GM12878 (cell line): ENCODE results near the gene UBE2F. TPM values are rescaled to one million over a fixed set of nuclear protein-coding genes. Genes with fewer than 3 reads are reported as not detected.

Source experiments
- EP300 ChIP-seq, 2 experiments: fragments of 150-350 bp in 1 of 2; IDR thresholded peaks; 2 replicates each; pipeline ENCODE4 v1.6.1; 2011 to 2012; ENCODE audit warnings: low read depth in 2 of 2, low read length in 2 of 2, borderline replicate concordance in 1 of 2, improper control_type of control experiment in 1 of 2, inconsistent platforms in 1 of 2; ENCODE audit not compliant: control insufficient read depth in 1 of 2
- ESRRA ChIP-seq: IDR thresholded peaks from 2 replicates; pipeline ENCODE4 v1.6.1; 2012; ENCODE audit warnings: mild to moderate bottlenecking, low read length, improper control_type of control experiment
- EZH2 ChIP-seq: IDR thresholded peaks from 2 replicates; pipeline ENCODE4 v1.6.1; 2012; ENCODE audit warnings: low read depth, mild to moderate bottlenecking, control low read depth, inconsistent platforms, low read length, borderline replicate concordance; ENCODE audit not compliant: control insufficient read depth
- JUND ChIP-seq: IDR thresholded peaks from 2 replicates; pipeline ENCODE4 v1.6.1; 2012; ENCODE audit warnings: low read depth, mild to moderate bottlenecking, low read length, improper control_type of control experiment, moderate library complexity
- KAT2A ChIP-seq: conservative IDR thresholded peaks from 2 replicates; pipeline ENCODE4 v1.6.1; 2011; ENCODE audit warnings: low read depth, low read length; ENCODE audit not compliant: control insufficient read depth
- NFYB ChIP-seq: IDR thresholded peaks from 2 replicates; pipeline ENCODE4 v1.6.1; 2011; ENCODE audit warnings: low read depth, mild to moderate bottlenecking, low read length, improper control_type of control experiment, moderate library complexity; ENCODE audit not compliant: insufficient read depth
- RAD51 ChIP-seq: fragments of 450-650 bp; IDR thresholded peaks from 2 replicates; pipeline ENCODE4 v1.6.1; 2016; ENCODE audit warnings: moderate library complexity, mild to moderate bottlenecking, inconsistent platforms
- RFX5 ChIP-seq: IDR thresholded peaks from 2 replicates; pipeline ENCODE4 v1.6.1; 2011; ENCODE audit warnings: low read depth, low read length, improper control_type of control experiment
- SMARCA5 ChIP-seq: fragments of 450-650 bp; IDR thresholded peaks from 2 replicates; pipeline ENCODE4 v1.6.1; 2017; ENCODE audit warnings: mild to moderate bottlenecking
- SREBF1 ChIP-seq: IDR thresholded peaks from 2 replicates; pipeline ENCODE4 v1.6.1; 2012; ENCODE audit warnings: mild to moderate bottlenecking, low read length
- STAT3 ChIP-seq: IDR thresholded peaks from 2 replicates; pipeline ENCODE4 v1.6.1; 2011; ENCODE audit warnings: low read depth, low read length, improper control_type of control experiment
- SUZ12 ChIP-seq: fragments of 200-600 bp; sonication (generic); IDR thresholded peaks from one replicate; pipeline ENCODE4 v1.6.1; 2018; ENCODE audit warnings: antibody characterized with exemption, mild to moderate bottlenecking; ENCODE audit not compliant: unreplicated experiment
- TCF3 ChIP-seq: IDR thresholded peaks from 2 replicates; pipeline ENCODE4 v1.6.1; 2012; ENCODE audit warnings: low read depth, mild to moderate bottlenecking, low read length, borderline replicate concordance; ENCODE audit not compliant: insufficient read depth
- ZNF207 ChIP-seq: fragments of 450-650 bp; IDR thresholded peaks from 2 replicates; pipeline ENCODE4 v1.6.1; 2014; ENCODE audit warnings: antibody characterized with exemption, mild to moderate bottlenecking, borderline replicate concordance
- polyA plus RNA-seq, 11 experiments: library from polyadenylated mRNA; depleted of rRNA in 4 of 11; unstranded in 6 of 11; stranded (reverse) in 5 of 11; fragments of >200 nt; fragmentation: Nextera tagmentation in 4 of 11; fragmentation: Illumina TruSeq in 1 of 11; extraction: Ambion mirVana in 4 of 11; extraction: Trizol in 1 of 11; gene quantifications; 1 replicate in 1 of 11; 2 replicates in 10 of 11; pipeline versions ENCODE4 v1.2.1 to v1.2.3, GENCODE V29; 2011 to 2016; ENCODE audit warnings: inconsistent platforms in 2 of 11, missing spikeins in 2 of 11, low read depth in 1 of 11
- total RNA-seq, 4 experiments: library from RNA; depleted of rRNA in 3 of 4; stranded (reverse); fragments of >200 nt in 3 of 4; fragmentation: Illumina TruSeq in 1 of 4; extraction: Trizol in 1 of 4; gene quantifications; 2 replicates each; pipeline versions ENCODE4 v1.2.1 to v1.2.3, GENCODE V29; 2013 to 2021
- TF ChIP-seq, protein P1 (sequence below): fragments of 450-650 bp; IDR thresholded peaks from 2 replicates; pipeline ENCODE4 v1.6.1; 2017; ENCODE audit warnings: mild to moderate bottlenecking, low read depth, inconsistent platforms; ENCODE audit not compliant: poor library complexity, severe bottlenecking
- TF ChIP-seq, protein P2 (sequence below): fragments of 450-650 bp; formaldehyde crosslinking; IDR thresholded peaks from 2 replicates; pipeline ENCODE4 v1.5.0; 2022; ENCODE audit warnings: mild to moderate bottlenecking, missing genetic modification characterization
- TF ChIP-seq, protein P3 (sequence below): IDR thresholded peaks from 2 replicates; pipeline ENCODE4 v1.6.1; 2012; ENCODE audit warnings: improper control_type of control experiment, low read depth, low read length; ENCODE audit not compliant: insufficient replicate concordance

The UBE2F gene
- total and polyA plus RNA-seq, 10 of the 15 experiments (the other 5 are each of a cell fraction or from before 2014, with no cell fraction given): 12.3 to 64.4 (median 31.5) TPM

DNA sequence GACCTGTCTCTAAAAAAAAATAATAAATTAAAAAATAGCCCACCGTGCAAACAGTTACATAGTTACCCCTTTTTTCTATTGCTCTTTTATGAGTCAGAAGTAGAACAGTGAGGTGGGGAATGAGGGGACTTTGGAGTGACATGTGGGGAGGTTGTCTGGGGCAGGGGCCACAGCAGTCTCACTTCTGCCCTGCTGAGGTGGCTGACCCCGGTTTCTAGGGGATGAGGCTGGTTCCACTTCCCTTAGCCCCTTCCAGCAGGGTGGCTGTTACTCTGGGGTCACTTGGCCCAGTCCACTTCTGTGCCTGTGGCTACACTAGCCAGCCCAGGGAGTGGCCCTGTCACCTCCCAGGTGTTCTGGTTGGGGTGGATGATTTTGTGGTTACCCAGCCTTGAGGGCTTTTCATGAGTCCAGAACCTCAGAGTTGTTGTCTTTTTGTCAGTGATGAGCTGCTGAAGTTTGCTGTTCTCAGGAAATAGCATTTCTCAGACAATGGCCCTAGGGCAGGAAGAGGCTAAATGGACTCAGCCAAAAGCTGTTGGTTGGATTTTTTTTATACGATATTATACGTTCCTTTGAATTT is 66.0 kb downstream of the UBE2F start (continued):
- TF ChIP-seq, protein P1, sequence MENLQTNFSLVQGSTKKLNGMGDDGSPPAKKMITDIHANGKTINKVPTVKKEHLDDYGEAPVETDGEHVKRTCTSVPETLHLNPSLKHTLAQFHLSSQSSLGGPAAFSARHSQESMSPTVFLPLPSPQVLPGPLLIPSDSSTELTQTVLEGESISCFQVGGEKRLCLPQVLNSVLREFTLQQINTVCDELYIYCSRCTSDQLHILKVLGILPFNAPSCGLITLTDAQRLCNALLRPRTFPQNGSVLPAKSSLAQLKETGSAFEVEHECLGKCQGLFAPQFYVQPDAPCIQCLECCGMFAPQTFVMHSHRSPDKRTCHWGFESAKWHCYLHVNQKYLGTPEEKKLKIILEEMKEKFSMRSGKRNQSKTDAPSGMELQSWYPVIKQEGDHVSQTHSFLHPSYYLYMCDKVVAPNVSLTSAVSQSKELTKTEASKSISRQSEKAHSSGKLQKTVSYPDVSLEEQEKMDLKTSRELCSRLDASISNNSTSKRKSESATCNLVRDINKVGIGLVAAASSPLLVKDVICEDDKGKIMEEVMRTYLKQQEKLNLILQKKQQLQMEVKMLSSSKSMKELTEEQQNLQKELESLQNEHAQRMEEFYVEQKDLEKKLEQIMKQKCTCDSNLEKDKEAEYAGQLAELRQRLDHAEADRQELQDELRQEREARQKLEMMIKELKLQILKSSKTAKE: peak; percentile 50
- TF ChIP-seq ZNF207 (no peak), JUND (no peak), STAT3 (no peak), ESRRA (no peak), EP300 (IDR thresholded peaks at IDR 0.05; ENCODE audit: borderline replicate concordance in 1 of 2, control insufficient read depth in 1 of 2, low read depth in 2 of 2, low read length in 2 of 2) (no peak), TCF3 (0 out of 2 replicates have a peak, but pooled peaks have one; percentile 40), KAT2A (no peak), SREBF1 (no peak), SUZ12 (no peak), RFX5 (no peak), EZH2 (no peak), NFYB (no peak), SMARCA5 (no peak), RAD51 (no peak)
- TF ChIP-seq, protein P2, sequence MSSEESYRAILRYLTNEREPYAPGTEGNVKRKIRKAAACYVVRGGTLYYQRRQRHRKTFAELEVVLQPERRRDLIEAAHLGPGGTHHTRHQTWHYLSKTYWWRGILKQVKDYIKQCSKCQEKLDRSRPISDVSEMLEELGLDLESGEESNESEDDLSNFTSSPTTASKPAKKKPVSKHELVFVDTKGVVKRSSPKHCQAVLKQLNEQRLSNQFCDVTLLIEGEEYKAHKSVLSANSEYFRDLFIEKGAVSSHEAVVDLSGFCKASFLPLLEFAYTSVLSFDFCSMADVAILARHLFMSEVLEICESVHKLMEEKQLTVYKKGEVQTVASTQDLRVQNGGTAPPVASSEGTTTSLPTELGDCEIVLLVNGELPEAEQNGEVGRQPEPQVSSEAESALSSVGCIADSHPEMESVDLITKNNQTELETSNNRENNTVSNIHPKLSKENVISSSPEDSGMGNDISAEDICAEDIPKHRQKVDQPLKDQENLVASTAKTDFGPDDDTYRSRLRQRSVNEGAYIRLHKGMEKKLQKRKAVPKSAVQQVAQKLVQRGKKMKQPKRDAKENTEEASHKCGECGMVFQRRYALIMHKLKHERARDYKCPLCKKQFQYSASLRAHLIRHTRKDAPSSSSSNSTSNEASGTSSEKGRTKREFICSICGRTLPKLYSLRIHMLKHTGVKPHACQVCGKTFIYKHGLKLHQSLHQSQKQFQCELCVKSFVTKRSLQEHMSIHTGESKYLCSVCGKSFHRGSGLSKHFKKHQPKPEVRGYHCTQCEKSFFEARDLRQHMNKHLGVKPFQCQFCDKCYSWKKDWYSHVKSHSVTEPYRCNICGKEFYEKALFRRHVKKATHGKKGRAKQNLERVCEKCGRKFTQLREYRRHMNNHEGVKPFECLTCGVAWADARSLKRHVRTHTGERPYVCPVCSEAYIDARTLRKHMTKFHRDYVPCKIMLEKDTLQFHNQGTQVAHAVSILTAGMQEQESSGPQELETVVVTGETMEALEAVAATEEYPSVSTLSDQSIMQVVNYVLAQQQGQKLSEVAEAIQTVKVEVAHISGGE (CRISPR knock-in tag): no peak
- TF ChIP-seq, protein P3, sequence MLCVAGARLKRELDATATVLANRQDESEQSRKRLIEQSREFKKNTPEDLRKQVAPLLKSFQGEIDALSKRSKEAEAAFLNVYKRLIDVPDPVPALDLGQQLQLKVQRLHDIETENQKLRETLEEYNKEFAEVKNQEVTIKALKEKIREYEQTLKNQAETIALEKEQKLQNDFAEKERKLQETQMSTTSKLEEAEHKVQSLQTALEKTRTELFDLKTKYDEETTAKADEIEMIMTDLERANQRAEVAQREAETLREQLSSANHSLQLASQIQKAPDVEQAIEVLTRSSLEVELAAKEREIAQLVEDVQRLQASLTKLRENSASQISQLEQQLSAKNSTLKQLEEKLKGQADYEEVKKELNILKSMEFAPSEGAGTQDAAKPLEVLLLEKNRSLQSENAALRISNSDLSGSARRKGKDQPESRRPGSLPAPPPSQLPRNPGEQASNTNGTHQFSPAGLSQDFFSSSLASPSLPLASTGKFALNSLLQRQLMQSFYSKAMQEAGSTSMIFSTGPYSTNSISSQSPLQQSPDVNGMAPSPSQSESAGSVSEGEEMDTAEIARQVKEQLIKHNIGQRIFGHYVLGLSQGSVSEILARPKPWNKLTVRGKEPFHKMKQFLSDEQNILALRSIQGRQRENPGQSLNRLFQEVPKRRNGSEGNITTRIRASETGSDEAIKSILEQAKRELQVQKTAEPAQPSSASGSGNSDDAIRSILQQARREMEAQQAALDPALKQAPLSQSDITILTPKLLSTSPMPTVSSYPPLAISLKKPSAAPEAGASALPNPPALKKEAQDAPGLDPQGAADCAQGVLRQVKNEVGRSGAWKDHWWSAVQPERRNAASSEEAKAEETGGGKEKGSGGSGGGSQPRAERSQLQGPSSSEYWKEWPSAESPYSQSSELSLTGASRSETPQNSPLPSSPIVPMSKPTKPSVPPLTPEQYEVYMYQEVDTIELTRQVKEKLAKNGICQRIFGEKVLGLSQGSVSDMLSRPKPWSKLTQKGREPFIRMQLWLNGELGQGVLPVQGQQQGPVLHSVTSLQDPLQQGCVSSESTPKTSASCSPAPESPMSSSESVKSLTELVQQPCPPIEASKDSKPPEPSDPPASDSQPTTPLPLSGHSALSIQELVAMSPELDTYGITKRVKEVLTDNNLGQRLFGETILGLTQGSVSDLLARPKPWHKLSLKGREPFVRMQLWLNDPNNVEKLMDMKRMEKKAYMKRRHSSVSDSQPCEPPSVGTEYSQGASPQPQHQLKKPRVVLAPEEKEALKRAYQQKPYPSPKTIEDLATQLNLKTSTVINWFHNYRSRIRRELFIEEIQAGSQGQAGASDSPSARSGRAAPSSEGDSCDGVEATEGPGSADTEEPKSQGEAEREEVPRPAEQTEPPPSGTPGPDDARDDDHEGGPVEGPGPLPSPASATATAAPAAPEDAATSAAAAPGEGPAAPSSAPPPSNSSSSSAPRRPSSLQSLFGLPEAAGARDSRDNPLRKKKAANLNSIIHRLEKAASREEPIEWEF: no peak
